GM18498 (cell line): ENCODE measurements around the gene IP6K3.

Experiments used
- ATAC-seq: cut with Tn5 transposase; IDR thresholded peaks from one replicate; pipeline ENCODE4 v1.9.1; 2021; ENCODE audit warnings: mild to moderate bottlenecking, moderate library complexity; ENCODE audit not compliant: unreplicated experiment

IP6K3 gene

DNA sequence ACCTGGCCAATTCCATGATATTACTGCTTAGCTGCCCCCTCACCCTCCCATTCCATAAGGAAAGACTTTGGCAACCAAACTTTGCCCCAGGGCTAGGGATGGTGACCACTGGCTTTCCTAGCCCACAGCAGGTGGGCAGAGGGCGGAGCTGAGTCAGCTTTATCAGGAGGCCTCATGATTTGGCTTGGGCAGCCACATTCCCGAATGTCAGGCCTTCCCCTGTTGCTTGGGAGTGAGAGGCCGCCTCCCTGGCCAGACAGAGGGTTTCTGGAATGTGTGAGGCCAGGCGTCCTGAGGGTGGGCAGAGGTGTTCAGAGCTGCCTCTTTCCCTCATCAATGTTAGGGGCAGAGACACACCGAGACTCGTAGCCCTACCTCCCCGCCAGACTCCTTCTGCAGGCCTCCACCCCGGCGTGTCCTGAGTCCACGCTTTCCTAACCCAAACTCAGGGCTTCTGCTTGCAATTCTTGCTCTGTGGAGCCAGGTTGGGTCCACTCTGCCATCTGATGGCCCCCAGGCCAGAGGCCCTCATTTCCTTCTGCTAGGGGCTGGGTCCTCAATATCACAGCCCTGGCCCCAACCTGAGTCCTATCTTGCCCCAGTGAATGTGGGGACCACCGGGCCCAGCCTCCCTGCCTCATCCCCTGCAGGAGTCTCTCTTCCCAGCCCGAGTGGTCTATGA lies 54.5 kb downstream of the IP6K3 start:
- no peak for ATAC-seq

DNA sequence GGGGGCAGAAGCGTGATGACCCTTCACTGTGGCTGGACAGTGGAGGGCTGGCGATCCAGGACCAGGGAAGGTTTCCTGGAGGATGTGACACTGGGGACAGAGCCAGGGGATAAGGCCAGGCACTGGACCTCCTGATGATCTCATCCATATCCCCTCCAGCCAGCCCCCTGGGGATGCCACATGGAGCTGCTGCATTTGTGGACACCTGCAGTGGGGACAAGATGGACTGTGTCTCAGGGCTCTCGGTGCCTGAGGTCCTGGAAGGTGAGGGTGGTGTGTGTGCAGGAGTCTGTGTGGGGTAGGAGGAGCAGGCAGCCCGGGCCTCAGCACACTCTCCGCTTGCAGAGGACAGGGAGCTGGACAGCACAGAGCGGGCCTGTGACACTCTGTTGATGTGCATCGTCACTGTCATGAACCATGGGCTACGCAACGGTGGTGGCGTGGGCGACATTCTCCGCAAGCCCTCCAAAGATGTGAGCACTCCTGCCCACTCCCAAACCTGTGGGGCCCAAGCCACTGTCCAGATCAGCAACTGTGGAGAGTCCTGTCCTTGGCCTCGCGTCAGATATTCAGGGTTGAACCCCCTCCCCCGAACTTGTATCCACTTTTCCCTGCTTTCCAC lies 55.1 kb downstream of the IP6K3 start:
- no peak for ATAC-seq

DNA sequence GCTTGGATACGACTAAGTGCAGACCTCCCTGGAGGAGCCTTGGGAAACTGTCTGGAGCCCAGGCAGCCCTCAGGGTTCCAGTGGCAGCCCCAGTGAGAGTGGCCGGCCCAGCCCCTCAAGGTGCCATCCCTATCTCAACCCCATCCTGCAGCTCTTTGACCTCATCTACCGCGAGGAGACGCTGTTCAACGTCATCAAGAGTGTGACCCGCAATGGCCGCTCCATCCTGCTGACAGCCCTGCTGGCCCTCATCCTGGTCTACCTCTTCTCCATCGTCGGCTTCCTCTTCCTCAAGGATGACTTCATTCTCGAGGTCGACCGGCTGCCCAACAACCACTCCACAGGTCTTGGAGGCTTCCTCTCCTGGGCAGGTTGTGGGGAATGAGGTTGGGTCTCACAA lies 55.9 kb downstream of the IP6K3 start:
- no peak for ATAC-seq

GRCh38 chr6:33689879-33690278 lies 56.8 kb downstream of the IP6K3 start:
- no peak for ATAC-seq

DNA sequence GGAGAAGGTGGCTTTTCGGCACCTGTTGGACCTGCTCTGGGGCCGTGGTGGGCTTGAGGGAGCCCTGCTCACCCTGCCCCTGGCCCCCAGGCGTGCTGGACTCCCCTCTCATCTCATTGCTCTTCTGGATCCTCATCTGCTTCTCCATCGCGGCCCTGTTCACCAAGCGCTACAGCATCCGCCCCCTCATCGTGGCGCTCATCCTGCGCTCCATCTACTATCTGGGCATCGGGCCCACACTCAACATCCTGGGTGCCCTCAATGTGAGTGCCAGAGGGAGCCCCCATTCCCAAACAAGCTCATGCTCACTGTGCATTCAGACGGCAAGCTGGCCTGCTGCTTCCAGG lies 57.6 kb downstream of the IP6K3 start:
- ATAC-seq = no peak

GRCh38 chr6:33688451-33689147 lies 58.1 kb downstream of the IP6K3 start:
- ATAC-seq = no peak

DNA sequence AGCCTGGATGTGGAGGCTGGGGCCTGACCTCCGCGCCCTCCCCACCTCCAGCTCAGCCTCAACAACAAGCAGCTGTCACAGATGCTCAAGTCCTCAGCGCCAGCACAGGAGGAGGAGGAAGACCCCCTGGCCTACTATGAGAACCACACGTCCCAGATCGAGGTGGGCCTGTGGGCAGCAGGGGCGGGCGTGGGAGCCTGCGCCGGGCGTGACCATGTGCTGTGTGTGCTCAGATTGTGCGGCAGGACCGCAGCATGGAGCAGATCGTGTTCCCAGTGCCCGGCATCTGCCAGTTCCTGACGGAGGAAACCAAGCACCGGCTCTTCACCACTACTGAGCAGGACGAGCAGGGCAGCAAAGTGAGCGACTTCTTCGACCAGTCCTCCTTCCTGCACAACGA lies 58.7 kb downstream of the IP6K3 start:
- no peak for ATAC-seq

DNA sequence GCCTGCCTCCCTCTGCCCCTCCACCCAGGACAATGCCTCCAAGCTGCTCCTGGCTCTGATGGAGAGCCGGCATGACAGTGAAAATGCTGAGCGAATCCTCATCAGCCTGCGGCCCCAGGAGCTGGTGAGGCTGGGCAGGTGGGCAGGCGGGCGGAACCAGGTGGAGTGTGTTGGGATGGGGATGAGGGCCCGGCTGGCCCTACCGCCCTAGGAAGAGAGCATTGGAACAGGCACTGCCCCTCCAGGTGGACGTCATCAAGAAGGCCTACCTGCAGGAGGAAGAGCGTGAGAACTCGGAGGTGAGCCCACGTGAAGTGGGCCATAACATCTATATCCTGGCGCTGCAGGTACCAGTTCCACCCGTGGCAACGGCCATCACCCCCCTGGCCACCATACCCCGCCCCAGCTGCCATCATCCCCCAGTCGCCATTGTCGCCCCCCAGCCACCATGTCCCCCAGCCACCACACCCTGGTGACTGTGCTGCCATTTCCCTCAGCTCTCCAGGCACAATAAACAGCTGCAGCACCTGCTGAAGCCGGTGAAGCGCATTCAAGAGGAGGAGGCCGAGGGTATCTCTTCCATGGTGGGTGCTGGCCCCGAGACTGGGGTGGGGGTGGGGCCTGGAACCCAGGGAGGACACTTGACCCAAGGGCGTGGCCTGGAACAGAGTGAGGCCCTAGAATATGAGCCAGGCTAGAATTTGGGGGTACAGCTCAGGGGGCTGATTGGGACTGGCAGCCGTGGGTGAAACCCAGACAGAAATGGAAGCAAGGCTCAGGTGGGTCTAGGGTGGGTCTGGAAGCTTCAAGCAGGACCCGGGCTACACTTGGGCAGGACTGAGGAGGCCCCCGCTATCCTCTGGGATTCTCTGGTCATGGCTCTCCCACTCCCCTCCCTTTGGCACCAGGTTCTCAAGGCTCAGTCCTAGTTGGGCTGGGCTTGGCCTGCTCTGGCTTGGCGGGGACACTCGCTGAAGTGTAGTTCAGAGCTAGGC lies 59.4 kb downstream of the IP6K3 start:
- no peak for ATAC-seq

DNA sequence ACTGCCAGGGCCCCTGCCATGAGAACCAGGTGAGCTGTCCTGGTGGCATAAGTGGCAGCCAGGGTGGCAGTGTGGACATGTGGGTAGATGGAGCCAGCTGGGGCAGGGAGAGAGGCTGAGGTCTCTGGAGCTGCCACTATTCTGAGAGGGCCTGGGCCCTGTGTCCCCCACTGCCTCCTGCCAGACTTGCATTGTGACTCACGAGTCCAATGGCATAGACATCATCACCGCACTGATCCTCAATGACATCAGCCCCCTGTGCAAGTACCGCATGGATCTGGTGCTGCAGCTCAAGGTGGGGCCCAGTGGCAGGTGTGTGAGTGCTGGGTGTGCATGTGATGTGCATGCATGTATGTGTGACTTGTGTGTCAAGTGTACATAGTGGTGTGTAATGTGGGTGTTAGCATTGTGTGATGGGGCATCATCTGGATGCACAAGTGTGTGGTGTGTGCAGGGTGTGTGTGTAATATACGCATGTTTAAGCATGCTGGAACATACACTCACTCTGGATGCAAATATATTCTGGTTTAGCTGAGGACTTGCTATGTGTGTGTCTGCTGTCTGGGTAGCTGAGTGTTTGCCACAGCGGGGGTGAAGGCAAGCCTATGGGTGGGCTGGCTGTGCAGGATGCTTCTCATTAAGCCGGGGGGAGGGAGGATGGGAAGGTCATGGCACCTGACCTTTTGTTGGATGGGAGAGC lies 60.3 kb downstream of the IP6K3 start:
- ATAC-seq = no peak

GRCh38 chr6:33685411-33686224 lies 61.1 kb downstream of the IP6K3 start:
- no peak for ATAC-seq

DNA sequence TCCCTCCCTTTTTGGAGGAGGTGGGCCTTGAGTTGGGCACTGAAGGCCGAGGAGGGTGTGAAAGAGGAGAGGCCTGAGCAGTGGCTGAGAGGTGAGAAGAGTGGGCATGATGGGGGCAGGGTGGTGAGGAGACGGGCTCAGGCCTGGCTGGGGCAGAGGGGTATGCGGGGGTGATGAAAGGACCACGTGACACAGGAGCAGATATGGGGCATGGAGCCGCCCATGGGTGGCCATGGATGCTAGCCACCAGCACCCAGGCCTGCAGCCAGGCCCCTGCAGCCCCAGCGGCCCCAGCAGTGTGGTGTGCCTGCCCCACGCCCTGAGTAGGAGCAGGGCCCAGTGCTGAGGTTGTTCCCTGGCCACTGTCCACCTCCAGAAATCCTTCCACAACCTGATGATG lies 61.7 kb downstream of the IP6K3 start:
- ATAC-seq = no peak

GRCh38 chr6:33684428-33684896 lies 62.2 kb downstream of the IP6K3 start:
- ATAC-seq = no peak

- ATAC-seq = no peak
These were observed 62.9 kb downstream of the IP6K3 start for GRCh38 chr6:33683576-33684427.

DNA sequence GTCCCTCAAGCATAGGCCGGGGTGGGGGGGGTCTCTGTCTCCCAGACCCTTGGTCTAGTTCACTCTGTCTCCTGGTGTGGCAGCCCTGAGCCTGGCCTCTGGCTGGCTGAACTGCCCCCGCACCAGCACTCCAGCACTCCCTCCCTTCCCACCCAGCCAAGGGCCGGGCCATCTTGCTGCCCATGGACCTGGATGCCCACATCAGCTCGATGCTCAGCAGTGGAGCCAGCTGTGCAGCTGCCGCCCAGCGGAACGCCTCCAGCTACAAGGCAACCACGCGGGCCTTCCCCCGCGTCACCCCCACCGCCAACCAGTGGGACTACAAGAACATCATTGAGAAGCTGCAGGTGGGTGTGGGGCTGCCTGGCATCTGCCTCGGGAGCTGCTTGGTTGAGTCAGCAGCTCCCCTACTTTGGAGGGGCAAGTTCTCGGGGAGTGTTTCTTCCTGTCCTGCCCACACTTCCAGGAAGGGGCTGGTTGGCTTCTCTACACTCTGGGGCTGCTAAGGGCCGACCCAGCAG lies 63.6 kb downstream of the IP6K3 start:
- ATAC-seq = no peak

- ATAC-seq = no peak
These were observed 64.4 kb downstream of the IP6K3 start for GRCh38 chr6:33682341-33682740.

DNA sequence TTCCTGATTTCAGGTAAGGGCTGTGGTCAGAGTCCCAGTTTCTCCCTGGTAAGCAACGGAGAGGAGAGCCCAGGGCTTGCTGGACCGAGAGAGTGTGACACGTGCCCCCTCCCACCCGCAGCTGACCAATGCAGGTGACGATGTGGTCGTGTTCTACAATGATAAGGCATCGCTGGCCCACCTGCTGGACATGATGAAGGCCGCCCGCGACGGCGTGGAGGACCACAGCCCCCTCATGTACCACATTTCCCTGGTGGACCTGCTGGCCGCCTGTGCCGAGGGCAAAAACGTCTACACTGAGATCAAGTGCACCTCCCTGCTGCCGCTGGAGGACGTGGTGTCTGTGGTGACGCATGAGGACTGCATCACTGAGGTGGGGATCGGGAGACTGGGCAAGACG lies 66.9 kb downstream of the IP6K3 start:
- ATAC-seq = no peak

DNA sequence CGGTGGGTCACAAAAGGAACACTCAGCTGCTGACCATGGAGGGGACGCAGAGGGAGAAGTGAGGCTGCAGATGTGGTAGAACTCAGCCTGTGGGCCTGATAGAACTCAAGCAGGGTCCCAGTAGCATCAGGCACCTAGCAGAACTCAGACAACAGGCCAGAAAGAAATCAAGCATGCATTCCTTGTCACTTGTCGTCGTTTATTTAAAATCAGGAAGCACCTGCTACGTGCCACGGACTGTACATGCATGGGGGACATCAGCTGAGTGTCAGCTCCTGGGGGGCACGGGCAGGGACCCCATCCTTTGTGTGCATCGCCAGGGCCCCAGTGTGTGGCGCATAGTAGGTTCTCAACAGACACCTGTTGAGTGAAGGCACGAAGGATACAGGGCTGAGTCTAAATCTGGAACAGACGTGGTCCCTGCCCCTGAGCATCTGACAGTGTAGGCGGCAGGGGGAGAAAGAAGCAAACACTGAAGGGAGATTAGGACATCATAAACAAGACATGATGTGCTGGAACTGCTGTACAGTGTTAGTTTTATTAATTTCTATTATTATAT lies 67.7 kb downstream of the IP6K3 start:
- ATAC-seq = no peak

DNA sequence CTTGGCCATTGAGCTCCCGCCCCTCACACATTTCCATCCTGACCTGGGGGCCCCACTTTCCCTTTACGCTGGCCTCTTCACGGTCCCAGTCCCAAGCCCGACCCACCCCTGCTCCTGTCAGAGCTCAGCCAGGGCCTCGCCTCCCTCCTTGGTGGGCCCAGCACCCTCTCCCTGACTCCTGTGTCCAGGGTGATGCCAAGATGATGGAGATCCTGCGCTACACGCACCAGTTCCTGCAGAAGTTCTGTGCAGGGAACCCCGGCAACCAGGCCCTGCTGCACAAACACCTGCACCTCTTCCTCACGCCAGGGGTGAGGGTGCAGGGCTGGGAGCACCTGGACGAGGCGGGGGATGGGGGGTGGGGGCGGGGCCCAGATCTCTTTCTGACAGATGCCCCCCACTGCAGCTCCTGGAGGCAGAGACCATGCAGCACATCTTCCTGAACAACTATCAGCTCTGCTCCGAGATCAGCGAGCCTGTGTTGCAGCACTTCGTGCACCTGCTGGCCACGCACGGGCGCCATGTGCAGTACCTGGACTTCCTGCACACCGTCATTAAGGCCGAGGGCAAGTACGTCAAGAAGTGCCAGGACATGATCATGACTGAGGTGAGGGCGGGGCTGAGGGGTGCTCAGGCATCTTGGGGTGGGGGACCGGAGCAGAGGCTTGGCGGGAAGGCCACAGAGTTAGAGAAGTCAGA lies 68.3 kb downstream of the IP6K3 start:
- no peak for ATAC-seq
